HUES64 (cell line): ENCODE results near the gene GALNT10.
"Not testable (repeated sequence)": the region's sequence is repeated elsewhere in the genome, so short reads cannot be mapped to it uniquely, and the experiment has no call there.

ENCODE experiments used
- H3K27ac ChIP-seq: 2 replicates; pipeline ENCODE4 v1.7.0; 2013; ENCODE audit warnings: low read depth, low read length, inconsistent platforms
- H3K27me3 ChIP-seq: 2 replicates; pipeline ENCODE4 v1.6.1; 2013; ENCODE audit warnings: mild to moderate bottlenecking, low read length; ENCODE audit not compliant: insufficient read depth
- H3K36me3 ChIP-seq: 2 replicates; pipeline ENCODE4 v1.6.1; 2013; ENCODE audit warnings: mild to moderate bottlenecking, low read length; ENCODE audit not compliant: insufficient read depth
- H3K4me1 ChIP-seq: 2 replicates; pipeline ENCODE4 v1.6.1; 2013; ENCODE audit warnings: mild to moderate bottlenecking, low read length, moderate library complexity; ENCODE audit not compliant: insufficient read depth
- H3K4me3 ChIP-seq: 2 replicates; pipeline ENCODE4 v1.5.1; 2013; ENCODE audit warnings: mild to moderate bottlenecking, low read length, moderate library complexity
- H3K9ac ChIP-seq: 2 replicates; pipeline ENCODE4 v1.6.1; 2013; ENCODE audit warnings: mild to moderate bottlenecking, low read depth, low read length
- H3K9me3 ChIP-seq: 2 replicates; pipeline ENCODE4 v1.6.1; 2013; ENCODE audit warnings: low read depth, low read length; ENCODE audit not compliant: insufficient read depth
- WGBS: fragments of 150-250, 120-280 bp; methylation state at CpG from one replicate; pipeline ENCODE4 v1.1.7; 2013; ENCODE audit warnings: missing lambda C conversion rate; 5-methylcytosine and 5-hydroxymethylcytosine counted together

The GALNT10 gene

DNA sequence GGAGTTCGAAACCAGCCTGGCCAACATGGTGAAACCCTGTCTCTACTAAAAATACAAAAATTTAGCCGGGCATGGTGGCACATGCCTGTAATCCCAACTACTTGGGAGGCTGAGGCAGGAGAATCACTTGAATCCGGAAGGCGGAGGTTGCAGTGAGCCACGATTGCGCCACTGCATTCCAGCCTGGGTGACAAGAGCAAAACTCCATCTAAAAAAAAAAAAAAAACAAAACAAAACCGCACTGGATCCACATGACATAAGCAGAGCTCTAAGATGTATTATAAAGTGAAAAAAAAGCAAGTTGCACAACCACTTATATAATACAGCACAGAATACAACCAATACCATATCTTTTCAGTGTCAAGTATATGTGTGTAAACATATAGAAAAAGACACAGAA lies 169.7 kb downstream of the GALNT10 start:
- H3K4me3 ChIP-seq, H3K27ac ChIP-seq, H3K9me3 ChIP-seq, H3K9ac ChIP-seq, H3K27me3 ChIP-seq, H3K36me3 ChIP-seq: not testable (repeated sequence)
- peaks cover 12% of the 10 kb centered on the region for H3K4me1 ChIP-seq
- 96% methylated on average over 6 of the region's 7 CpGs for whole genome bisulfite sequencing

DNA sequence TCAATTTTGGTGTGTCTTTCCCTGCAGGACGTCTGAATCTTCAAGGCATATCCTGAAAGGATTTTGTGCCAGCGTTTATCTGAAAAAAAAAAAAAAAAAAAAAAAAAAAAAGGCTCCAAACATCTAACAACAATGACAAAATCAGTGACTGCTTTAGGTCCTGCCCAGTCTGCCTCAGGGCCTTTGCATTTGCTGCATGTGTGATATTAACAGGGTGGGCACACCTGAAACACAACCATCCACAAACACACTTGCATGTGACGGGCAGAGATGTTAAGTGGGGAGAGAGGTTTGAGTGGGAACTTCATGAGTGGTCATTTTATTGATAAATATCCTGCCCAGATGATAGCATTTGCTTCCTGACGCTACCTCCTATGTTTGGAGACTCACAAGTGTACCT lies 172.9 kb downstream of the GALNT10 start:
- no peak overlapping the region for H3K27ac ChIP-seq
- no peaks in the 10 kb centered on the region for H3K36me3 ChIP-seq
- peaks cover 7% of the 10 kb centered on the region; the same call in 1 of the 2 replicates for H3K4me1 ChIP-seq
- H3K27me3 ChIP-seq, result no peaks in the 10 kb centered on the region
- no peak overlapping the region for H3K9ac ChIP-seq
- H3K4me3 ChIP-seq, result no peak overlapping the region
- WGBS, result 100% methylated on average over 3 of the region's 4 CpGs
- no peaks in the 10 kb centered on the region for H3K9me3 ChIP-seq

DNA sequence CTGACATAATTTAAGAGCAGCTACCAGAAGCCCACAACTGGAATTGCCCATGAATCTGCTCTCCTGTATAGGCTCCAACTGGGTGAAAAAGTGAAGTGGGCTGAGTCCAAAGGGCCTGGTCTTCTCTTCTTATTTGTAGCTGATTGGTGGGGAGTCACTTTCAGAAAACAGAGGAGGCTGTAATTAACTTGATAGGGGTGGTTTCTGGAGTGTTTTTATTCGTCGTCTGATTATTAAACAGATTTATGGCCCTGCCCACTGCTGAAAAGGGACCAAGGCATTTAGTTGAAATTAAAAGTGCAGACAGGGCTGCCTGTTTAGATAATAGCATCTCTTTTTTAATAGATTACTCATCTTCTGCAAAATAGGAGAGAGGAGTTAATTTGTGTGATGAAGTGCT lies 174.2 kb downstream of the GALNT10 start:
- no peak overlapping the region for H3K9ac ChIP-seq
- H3K36me3 ChIP-seq, result no peaks in the 10 kb centered on the region
- no peak overlapping the region for H3K4me3 ChIP-seq
- H3K4me1 ChIP-seq, result peaks cover 18% of the 10 kb centered on the region
- 95% methylated on average over 2 of the region's 2 CpGs for WGBS
- no peaks in the 10 kb centered on the region for H3K9me3 ChIP-seq
- no peak overlapping the region for H3K27ac ChIP-seq
- H3K27me3 ChIP-seq, result no peaks in the 10 kb centered on the region

DNA sequence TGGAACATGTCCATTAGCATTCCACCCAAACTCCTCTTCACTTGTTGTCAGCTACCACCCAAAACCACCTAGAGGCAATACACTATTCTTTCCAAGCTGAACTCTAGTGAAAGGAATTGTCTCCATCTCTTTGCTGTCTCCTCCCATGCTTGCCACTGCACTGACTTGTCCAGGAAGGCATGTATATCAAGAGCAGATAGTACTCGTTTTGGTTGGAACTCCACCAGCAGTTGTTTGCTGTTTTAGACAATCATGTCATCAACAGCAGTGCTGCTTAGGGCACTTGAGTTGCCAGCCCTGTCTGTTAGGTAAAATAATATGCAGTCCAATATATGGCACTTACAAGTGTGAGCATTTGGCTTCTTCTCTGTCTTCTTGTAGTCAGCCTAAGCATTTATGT lies 175.3 kb downstream of the GALNT10 start:
- Histone ChIP-seq H3K27ac (no peak overlapping the region), H3K9ac (no peak overlapping the region)

DNA sequence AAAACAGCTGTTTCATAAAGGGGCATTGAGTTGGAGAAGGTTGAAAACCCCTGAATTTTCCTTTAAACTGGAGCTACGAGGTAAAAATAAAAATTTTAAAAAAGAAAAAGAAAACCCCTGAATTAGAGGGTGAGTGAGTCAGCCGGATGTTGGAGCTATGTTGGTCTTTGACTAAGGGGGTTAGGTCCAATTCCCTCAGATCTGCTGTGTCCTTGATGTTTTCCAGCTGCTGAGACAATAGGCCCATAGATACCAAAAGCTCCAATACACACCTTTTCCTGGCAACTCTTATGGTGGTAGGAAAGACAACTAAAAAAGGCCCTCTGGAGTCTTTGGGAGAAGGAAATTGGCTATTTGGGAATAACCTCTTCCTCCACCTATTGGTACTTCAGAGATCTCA lies 175.8 kb downstream of the GALNT10 start:
- no peak overlapping the region for H3K27ac ChIP-seq

More for the DNA sequence above, 175.3 kb downstream of the GALNT10 start:
- no peaks in the 10 kb centered on the region for H3K36me3 ChIP-seq
- no peaks in the 10 kb centered on the region for H3K27me3 ChIP-seq
- H3K4me3 ChIP-seq, result no peak overlapping the region
- 85% methylated on average over 1 of the region's 1 CpG for WGBS
- H3K9me3 ChIP-seq, result no peaks in the 10 kb centered on the region
- H3K4me1 ChIP-seq, result peaks cover 28% of the 10 kb centered on the region

DNA sequence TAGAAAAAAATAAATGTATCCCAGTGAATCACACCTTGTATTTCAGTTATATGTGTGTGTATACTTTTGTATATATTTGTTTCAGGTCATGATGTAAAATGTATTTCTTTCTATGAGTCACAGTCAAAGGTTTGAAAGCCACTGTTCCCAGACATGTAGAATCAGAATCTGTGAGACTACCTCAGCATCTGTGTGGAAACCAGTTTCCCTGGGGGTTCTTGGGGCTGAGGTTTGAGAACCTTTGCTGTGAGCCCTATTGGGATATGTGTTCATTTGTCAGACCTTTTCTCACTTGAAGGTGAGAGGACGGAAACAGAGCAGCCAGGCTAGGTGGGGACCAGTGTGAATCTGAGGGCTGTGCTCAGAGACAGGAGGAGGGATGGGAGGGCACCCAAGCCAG lies 176.6 kb downstream of the GALNT10 start:
- WGBS, result 90% methylated on average over 1 of the region's 1 CpG
- H3K4me1 ChIP-seq, result peaks cover 30% of the 10 kb centered on the region
- H3K9ac ChIP-seq, result no peak overlapping the region
- H3K27ac ChIP-seq, result no peak overlapping the region
- H3K4me3 ChIP-seq, result no peak overlapping the region
- H3K9me3 ChIP-seq, result no peaks in the 10 kb centered on the region
- no peaks in the 10 kb centered on the region for H3K36me3 ChIP-seq
- H3K27me3 ChIP-seq, result no peaks in the 10 kb centered on the region

More for the DNA sequence above, 175.8 kb downstream of the GALNT10 start:
- Histone ChIP-seq H3K9me3 (no peaks in the 10 kb centered on the region), H3K4me3 (no peak overlapping the region), H3K27me3 (no peaks in the 10 kb centered on the region), H3K9ac (no peak overlapping the region), H3K4me1 (peaks cover 30% of the 10 kb centered on the region), H3K36me3 (no peaks in the 10 kb centered on the region)
- 88% methylated on average over 2 of the region's 2 CpGs for WGBS

DNA sequence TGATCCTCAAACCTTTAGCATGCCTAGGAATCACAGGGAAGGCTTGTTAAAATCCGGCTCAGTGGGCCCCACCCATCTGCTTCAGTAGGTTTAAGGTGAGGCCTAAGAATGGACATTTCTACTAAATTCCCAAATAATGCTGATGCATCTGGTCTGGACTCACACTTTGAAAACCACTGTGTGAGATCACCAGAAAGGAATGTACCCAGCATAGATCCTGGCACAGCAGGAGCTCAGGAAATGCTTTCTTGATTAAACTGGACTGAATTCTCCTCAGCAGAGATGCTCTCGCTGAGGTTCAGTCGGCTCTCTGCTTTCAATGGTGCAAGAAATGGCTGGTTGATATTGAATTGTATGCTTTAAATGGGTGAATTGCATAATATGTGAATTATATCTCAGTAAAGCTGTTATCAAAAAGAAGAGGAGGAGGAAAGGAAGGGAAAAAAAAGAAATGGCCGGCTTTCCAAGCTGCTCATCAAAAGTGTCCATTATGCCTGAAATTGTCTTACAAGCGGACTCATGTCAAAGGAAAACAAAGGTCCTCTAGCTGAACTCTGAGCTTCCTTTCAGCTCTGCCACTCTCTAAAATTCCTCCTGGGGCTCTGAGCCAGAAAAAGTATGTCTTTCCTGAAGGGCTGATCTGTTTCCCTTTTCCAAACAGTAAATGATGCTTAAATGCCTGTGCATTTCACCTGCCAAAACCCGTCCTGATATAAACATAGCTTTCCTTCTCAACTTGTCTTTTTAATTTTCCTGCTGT lies 177.7 kb downstream of the GALNT10 start:
- no peaks in the 10 kb centered on the region for H3K27me3 ChIP-seq

DNA sequence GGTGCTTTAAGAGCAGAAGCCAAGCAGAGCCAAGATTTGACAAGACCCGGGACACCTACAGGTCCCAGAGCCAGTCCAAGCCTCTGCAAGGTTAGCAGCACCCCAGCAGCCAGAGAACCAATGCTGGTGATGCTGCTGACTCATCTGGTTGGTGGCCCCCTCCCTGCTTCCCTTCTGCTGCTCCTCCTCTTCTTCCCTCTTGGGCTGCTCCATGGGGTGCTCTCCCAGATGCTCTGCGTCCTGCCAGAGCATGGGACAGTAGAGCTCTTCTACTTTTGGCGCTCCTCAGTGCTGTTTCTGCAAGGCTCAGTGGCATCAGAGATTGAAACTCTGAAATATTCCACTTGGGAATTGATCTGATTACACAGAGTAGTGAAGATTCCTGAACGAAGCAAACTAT lies 179.1 kb downstream of the GALNT10 start:
- no peaks in the 10 kb centered on the region for H3K36me3 ChIP-seq
- no peaks in the 10 kb centered on the region for H3K9me3 ChIP-seq
- H3K27ac ChIP-seq, result no peak overlapping the region
- no peaks in the 10 kb centered on the region for H3K27me3 ChIP-seq
- 87% methylated on average over 4 of the region's 4 CpGs for WGBS
- H3K9ac ChIP-seq, result no peak overlapping the region
- H3K4me1 ChIP-seq, result peaks cover 30% of the 10 kb centered on the region
- H3K4me3 ChIP-seq, result no peak overlapping the region

More for the DNA sequence above, 177.7 kb downstream of the GALNT10 start:
- H3K9me3 ChIP-seq, result no peaks in the 10 kb centered on the region
- no peaks in the 10 kb centered on the region for H3K36me3 ChIP-seq
- H3K9ac ChIP-seq, result peak overlapping the region; percentile 47; the same call in 1 of the 2 replicates
- H3K27ac ChIP-seq, result peak overlapping the region; percentile 72
- no peak overlapping the region for H3K4me3 ChIP-seq
- H3K4me1 ChIP-seq, result peaks cover 30% of the 10 kb centered on the region
- WGBS, result 75% methylated on average over 6 of the region's 6 CpGs

DNA sequence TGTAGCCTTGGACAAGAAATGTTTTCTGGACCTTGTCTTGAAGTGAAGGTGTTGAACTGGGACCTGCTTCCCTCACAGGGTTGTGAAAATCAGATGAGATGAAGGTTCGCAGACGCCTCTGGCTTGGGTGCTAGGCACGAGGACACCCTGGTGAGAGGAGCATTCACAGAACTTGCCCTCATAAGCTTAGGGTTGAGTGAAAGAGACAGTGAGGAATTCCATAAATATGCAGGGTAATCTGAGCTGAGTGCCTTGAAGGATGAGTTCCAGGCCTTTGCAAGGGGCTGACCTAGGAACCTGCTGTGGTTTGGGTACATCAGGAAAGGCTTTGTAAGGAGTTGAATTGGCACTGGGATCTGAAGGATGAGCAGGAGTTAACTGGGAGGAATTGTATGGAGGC lies 179.6 kb downstream of the GALNT10 start:
- H3K27me3 ChIP-seq, result no peaks in the 10 kb centered on the region
- 74% methylated on average over 3 of the region's 3 CpGs for WGBS
- H3K36me3 ChIP-seq, result no peaks in the 10 kb centered on the region
- no peaks in the 10 kb centered on the region for H3K9me3 ChIP-seq
- no peak overlapping the region for H3K4me3 ChIP-seq
- no peak overlapping the region for H3K27ac ChIP-seq
- peaks cover 30% of the 10 kb centered on the region for H3K4me1 ChIP-seq
- H3K9ac ChIP-seq, result no peak overlapping the region

DNA sequence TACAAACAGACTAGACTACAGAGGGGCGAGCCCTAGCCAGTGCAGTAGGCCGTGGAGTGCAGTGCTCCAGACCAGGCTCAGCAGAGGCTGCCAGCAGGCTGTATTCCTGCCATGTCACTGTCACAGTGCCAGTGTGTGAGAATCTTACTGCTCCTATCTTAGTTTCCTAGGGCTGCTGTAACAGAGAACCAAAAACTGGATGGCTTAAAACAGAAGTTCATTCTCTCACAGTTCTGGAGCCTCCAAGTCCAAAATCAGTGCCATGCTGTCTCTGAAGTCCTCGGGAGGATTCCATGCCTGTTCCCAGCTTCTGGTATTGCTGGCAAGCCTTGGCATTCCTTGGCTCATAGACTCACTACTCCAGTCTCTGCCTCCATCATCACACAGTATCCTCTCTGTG lies 180.3 kb downstream of the GALNT10 start:
- WGBS, result 91% methylated on average over 3 of the region's 3 CpGs
- no peak overlapping the region for H3K4me3 ChIP-seq
- no peaks in the 10 kb centered on the region for H3K27me3 ChIP-seq
- peaks cover 30% of the 10 kb centered on the region for H3K4me1 ChIP-seq
- no peaks in the 10 kb centered on the region for H3K36me3 ChIP-seq
- no peak overlapping the region for H3K27ac ChIP-seq
- H3K9ac ChIP-seq, result no peak overlapping the region
- no peaks in the 10 kb centered on the region for H3K9me3 ChIP-seq

DNA sequence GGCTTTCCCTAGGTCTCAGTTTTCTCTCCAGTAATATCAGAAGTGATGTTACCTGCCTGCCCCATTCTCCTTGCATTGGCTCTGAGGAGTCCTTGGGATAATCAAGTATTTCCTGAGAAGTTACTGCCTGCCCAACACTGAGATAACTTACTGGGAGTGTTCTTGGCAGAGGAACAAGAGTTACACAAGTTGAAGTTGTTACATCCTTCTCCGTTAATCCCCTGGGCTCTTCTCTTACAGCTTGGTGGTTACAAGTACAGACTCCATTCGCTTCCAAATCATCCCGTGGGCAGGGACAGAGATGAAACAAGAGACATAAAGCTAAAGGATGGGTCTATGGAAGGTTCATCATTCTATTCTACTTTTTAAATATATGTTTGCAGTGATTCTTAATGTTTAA lies 181.2 kb downstream of the GALNT10 start:
- Histone ChIP-seq H3K9me3 (no peaks in the 10 kb centered on the region), H3K27me3 (no peaks in the 10 kb centered on the region), H3K36me3 (no peaks in the 10 kb centered on the region), H3K9ac (no peak overlapping the region), H3K4me1 (peaks cover 30% of the 10 kb centered on the region), H3K27ac (no peak overlapping the region), H3K4me3 (no peak overlapping the region)
- 84% methylated on average over 3 of the region's 3 CpGs for WGBS

DNA sequence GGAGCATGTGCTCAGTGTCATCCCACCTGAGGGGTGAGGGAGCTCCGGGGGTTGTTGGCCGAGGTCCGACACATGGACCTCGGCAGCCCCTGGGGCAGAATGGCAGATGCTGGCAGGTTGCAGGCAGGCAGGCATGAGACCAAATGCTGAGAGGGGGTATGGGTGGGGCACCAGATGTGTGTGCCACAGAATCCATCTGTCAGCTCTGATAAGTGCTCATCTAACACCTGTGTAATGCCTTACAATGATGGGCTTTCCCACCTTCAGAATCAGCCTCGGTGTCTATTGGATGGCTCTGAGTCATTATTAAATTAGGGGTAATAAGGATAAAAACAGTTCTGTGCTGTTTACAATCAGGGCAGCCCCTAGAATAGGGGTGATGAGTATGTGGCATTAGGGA lies 182.1 kb downstream of the GALNT10 start:
- Histone ChIP-seq H3K36me3 (0 out of 2 replicates have a peak, but pooled peaks cover 4% of the 10 kb centered on the region), H3K9ac (no peak overlapping the region), H3K4me1 (peaks cover 30% of the 10 kb centered on the region), H3K9me3 (no peaks in the 10 kb centered on the region), H3K4me3 (no peak overlapping the region), H3K27ac (no peak overlapping the region), H3K27me3 (no peaks in the 10 kb centered on the region)
- WGBS, result 93% methylated on average over 5 of the region's 5 CpGs
